Measurements from ENCODE around the gene MYH3.

Gene MYH3

GRCh38 chr17:10646392-10646990, 10.6 kb downstream of the MYH3 start:
- H4K20me1 ChIP-seq (ENCODE audit: insufficient read depth) = no peaks in the 10 kb centered on the region
- no peak overlapping the region for H3K9ac ChIP-seq
- H3K79me2 ChIP-seq (ENCODE audit: insufficient read depth, low read depth) = no peaks in the 10 kb centered on the region
- H3K4me1 ChIP-seq (ENCODE audit: low read depth, poor library complexity, severe bottlenecking) = no peaks in the 10 kb centered on the region
- H3K27ac ChIP-seq = no peak overlapping the region
- no peak overlapping the region for H3K4me2 ChIP-seq
- no peaks in the 10 kb centered on the region for H3K36me3 ChIP-seq (ENCODE audit: insufficient read depth)
- no peaks in the 10 kb centered on the region for H3K27me3 ChIP-seq (ENCODE audit: insufficient read depth, low read depth)
- no peak overlapping the region for H3K4me3 ChIP-seq (IDR thresholded peaks at IDR 0.05; ENCODE audit: insufficient read depth, low read depth, low read length)
- peak; percentile 47 for TF ChIP-seq CTCF (conservative IDR thresholded peaks at IDR 0.05; ENCODE audit: low read depth, low read length)
- H2AFZ ChIP-seq (ENCODE audit: low read depth) = no peak overlapping the region

- no peak for TF ChIP-seq CTCF (conservative IDR thresholded peaks at IDR 0.05; ENCODE audit: low read depth, low read length)
- Histone ChIP-seq H3K4me1 (ENCODE audit: low read depth, poor library complexity, severe bottlenecking) (no peaks in the 10 kb centered on the region), H3K27ac (no peak overlapping the region), H3K27me3 (ENCODE audit: insufficient read depth, low read depth) (no peaks in the 10 kb centered on the region), H3K4me2 (no peak overlapping the region), H3K79me2 (ENCODE audit: insufficient read depth, low read depth) (no peaks in the 10 kb centered on the region), H3K4me3 (IDR thresholded peaks at IDR 0.05; ENCODE audit: insufficient read depth, low read depth, low read length) (no peak overlapping the region), H3K9ac (no peak overlapping the region), H2AFZ (ENCODE audit: low read depth) (no peak overlapping the region), H3K36me3 (ENCODE audit: insufficient read depth) (no peaks in the 10 kb centered on the region), H4K20me1 (ENCODE audit: insufficient read depth) (no peaks in the 10 kb centered on the region)
Measured at GRCh38 chr17:10640475-10640874, 16.6 kb downstream of the MYH3 start.

GRCh38 chr17:10638151-10638550, 19.0 kb downstream of the MYH3 start:
- Histone ChIP-seq H2AFZ (ENCODE audit: low read depth) (no peak overlapping the region), H3K27me3 (ENCODE audit: insufficient read depth, low read depth) (no peaks in the 10 kb centered on the region), H4K20me1 (ENCODE audit: insufficient read depth) (no peaks in the 10 kb centered on the region), H3K4me2 (no peak overlapping the region), H3K4me3 (IDR thresholded peaks at IDR 0.05; ENCODE audit: insufficient read depth, low read depth, low read length) (no peak overlapping the region), H3K4me1 (ENCODE audit: low read depth, poor library complexity, severe bottlenecking) (no peaks in the 10 kb centered on the region), H3K36me3 (ENCODE audit: insufficient read depth) (no peaks in the 10 kb centered on the region), H3K9ac (no peak overlapping the region), H3K27ac (no peak overlapping the region), H3K79me2 (ENCODE audit: insufficient read depth, low read depth) (no peaks in the 10 kb centered on the region)
- TF ChIP-seq CTCF (conservative IDR thresholded peaks at IDR 0.05; ENCODE audit: low read depth, low read length) = no peak

DNA sequence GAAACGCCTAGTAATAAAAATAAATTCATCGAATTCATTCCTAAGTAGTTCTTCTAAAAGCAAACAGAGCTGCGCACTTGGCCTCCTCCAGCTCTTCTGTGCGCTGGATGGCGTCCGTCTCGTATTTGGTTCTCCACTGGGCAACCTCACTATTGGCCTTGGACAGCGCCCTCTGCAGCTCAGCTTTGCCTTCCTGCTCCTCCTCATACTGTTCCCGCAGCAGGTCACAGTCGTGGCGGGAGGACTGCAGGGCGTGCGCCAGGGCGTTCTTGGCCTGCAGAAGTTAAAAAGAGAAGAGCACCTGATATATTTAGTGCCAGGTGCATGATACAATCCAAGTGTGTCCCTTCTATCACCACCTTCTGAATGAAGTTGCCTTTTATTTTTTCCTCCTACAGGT, 21.8 kb downstream of the MYH3 start:
- H3K4me1 ChIP-seq (ENCODE audit: low read depth, poor library complexity, severe bottlenecking) = no peaks in the 10 kb centered on the region
- H3K4me2 ChIP-seq = no peak overlapping the region
- no peaks in the 10 kb centered on the region for H3K79me2 ChIP-seq (ENCODE audit: insufficient read depth, low read depth)
- H3K9ac ChIP-seq = no peak overlapping the region
- H3K27me3 ChIP-seq (ENCODE audit: insufficient read depth, low read depth) = no peaks in the 10 kb centered on the region
- no peak overlapping the region for H2AFZ ChIP-seq (ENCODE audit: low read depth)
- TF ChIP-seq CTCF (conservative IDR thresholded peaks at IDR 0.05; ENCODE audit: low read depth, low read length) = no peak
- no peak overlapping the region for H3K4me3 ChIP-seq (IDR thresholded peaks at IDR 0.05; ENCODE audit: insufficient read depth, low read depth, low read length)
- no peaks in the 10 kb centered on the region for H3K36me3 ChIP-seq (ENCODE audit: insufficient read depth)
- no peaks in the 10 kb centered on the region for H4K20me1 ChIP-seq (ENCODE audit: insufficient read depth)
- H3K27ac ChIP-seq = no peak overlapping the region

All from KMS-11 (cell line).